GM21528 (cell line): Measurements from ENCODE around the gene AMZ1.

Experiments
- ATAC-seq: cut with Tn5 transposase; IDR thresholded peaks from one replicate; pipeline ENCODE4 v1.9.1; 2021; ENCODE audit warnings: mild to moderate bottlenecking, moderate library complexity; ENCODE audit not compliant: unreplicated experiment, low FRiP score

The AMZ1 gene

GRCh38 chr7:2651336-2651735 is 36.7 kb upstream of the AMZ1 start:
- no peak for ATAC-seq

DNA sequence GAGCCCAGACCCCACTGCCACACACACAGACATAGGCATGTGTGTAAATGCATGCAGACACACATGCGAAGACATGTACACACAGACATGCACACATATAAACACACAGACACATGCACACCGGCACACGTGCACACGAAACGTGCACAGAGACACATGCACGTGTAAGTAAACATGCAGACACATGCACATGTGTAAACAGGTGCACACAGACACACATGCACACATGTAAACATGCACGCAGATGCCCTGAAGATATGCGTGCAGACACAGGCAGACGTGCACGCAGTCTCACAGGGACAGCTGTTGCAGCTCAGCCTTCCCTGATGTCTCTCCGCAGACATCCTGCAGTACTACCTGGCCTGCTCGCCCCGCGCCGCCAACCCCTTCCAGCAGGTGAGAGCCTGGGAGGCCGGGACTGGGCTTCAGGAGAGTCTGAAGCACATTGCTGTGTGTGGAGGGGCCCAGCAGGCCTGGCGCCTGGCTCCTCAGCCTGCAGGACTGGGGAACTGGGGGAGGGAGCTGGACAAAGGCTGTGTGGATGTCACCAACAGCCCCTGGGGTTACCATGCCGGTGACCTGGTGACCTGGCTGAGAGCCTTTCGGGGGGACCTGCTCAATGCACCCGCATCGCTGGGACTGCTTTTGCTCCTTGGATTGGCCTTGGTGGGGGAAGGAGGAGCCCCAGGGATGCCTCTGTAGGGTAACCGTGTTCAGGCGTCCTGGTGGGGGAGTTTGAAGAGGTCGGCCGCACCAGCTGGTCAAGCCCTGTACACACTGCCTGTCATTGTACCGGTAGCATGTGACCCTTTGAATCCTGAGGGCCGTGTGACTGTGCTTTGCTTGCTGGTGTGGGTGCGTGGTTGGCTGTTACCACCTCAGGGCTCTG is 35.9 kb upstream of the AMZ1 start:
- no peak for ATAC-seq

DNA sequence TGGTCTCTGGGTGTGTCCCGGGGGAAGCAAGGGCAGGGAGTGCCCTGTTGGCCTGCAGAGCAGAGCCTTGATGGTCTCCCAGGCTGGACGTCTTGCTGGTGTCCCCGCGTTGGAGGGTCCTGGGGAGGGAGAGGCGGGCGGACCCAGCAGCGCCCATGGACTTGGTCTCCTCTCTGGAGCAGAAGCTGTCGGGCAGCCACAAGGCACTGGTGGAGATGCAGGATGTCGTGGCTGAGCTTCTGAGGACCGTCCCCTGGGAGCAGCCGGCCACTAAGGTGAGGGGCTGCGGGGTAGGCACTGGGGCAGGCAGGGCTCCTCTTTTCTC is 35.3 kb upstream of the AMZ1 start:
- ATAC-seq, result no peak

DNA sequence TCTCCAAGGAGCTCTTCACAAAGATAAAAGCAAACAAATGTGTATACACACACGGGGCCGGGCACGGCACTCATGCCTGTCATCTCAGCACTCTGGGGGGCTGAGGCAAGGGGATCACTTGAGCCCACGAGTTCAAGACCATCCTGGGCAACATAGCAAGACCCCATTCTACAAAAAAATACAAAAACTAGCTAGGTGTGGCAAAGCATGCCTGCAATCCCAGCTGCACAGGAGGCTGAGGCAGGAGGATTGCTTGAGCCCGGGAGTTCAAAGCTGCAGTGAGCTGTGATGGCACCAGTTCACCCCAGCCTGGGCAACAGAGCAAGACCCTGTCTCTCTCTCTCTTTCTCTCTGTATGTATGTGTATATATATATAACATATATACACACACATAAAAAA is 33.9 kb upstream of the AMZ1 start:
- no peak for ATAC-seq

DNA sequence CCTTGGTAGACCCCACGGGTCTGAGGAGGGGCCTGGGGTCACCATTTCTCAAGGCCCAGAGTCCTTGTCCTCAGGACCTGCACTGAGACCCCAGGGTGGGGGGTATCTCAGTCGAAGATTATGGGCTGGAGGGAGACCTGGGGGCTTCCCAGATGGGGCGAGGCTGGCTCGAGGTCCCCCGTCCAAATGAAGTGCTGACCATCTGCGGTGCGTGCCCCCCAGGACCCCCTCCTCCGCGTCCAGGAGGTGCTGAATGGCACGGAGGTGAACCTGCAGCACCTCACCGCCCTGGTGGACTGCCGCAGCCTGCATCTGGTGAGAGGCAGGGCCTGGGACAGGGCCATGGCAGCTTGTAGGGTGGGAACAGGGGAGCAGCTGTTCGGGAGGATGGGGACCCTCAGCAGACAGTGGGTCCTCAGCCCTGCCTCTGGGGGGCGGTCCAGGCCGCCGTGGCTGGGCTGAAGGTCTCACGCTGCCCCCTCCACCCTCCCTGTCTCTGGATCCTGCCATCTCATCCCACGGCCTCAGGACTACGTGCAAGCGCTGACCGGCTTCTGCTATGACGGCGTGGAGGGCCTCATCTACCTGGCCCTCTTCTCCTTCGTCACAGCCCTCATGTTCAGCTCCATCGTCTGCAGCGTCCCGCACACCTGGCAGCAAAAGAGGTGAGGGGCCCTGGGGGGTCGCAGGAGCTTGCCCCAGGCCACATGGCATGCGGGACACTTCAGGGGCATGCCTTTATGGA is 32.0 kb upstream of the AMZ1 start:
- no peak for ATAC-seq

DNA sequence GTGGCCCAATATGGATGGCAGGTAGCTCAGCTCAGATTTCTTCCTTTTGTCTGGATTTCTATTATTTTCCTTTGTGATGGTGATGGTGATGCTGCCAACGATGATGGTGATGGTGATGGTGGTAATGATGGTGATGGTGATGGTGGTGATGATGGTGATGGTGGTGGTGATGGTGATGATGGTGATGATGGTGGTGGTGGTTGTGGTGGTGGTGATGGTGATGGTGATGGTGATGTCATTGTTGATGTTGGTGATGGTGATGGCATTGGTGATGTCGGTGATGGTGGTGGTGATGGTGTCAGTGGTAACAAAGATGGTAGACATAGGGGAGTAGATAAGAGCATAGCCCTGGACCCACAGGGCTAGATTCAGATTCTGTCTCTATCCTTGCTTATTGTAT is 30.8 kb upstream of the AMZ1 start:
- ATAC-seq, result no peak

- no peak for ATAC-seq
Observed at GRCh38 chr7:2657920-2658671, 29.9 kb upstream of the AMZ1 start.

DNA sequence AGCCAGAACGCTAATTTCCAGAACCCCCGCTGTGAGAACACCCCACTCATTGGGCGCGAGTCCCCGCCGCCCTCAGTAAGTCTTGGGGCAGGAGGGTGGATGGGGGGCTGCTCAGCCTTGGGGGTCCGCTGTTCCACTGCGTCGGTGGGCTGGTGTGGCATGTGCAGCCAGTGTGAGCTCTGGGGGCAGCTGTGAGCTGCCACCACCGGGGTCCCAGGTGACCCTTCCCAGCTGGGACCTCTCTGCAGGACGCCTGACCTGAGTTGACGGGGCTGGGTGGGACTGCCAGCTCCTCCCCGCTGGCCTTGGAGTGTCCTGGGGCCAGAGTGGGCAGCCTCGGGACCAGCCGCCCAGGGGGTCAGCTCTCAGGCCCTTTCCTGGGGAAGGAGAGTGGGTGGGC is 29.1 kb upstream of the AMZ1 start:
- ATAC-seq, result no peak

GRCh38 chr7:2659556-2660358 is 28.2 kb upstream of the AMZ1 start:
- ATAC-seq, result no peak

DNA sequence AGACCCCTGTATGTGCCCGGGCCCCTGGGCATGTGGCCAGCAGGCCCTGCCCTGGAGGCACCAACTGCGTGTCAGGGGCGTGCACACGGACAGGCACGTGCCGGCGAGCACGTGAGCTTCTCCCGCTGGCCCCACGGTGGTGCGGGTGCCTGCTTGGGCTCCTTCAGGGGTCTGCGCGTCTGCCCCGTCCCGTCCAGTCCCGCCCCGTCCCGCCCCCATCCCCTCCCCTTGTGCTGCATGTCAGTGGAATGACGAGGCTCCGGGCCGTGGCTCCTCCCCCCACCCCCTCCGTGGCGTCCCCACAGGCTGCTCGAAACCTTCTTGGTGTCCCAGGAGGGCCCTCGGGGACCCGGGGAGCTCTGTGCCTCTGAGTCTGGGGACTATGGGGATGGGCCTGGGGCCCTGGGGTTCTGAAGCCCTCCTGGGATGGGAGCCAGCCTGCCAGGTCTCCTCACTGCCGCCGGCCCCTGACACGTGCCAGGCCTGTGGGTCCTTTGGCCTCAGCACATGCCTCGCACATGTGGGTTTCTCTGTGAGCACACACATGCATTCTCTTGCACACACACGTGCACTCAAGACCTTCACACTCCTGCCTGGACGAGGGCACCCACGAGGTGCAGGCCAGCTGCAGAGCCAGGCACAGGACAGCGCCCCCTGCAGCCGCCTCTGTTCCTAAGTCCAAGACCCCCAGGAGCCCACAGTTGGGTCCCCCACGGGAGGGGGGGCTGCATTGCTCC is 27.5 kb upstream of the AMZ1 start:
- no peak for ATAC-seq

GRCh38 chr7:2661096-2661449 is 26.9 kb upstream of the AMZ1 start:
- ATAC-seq, result no peak

DNA sequence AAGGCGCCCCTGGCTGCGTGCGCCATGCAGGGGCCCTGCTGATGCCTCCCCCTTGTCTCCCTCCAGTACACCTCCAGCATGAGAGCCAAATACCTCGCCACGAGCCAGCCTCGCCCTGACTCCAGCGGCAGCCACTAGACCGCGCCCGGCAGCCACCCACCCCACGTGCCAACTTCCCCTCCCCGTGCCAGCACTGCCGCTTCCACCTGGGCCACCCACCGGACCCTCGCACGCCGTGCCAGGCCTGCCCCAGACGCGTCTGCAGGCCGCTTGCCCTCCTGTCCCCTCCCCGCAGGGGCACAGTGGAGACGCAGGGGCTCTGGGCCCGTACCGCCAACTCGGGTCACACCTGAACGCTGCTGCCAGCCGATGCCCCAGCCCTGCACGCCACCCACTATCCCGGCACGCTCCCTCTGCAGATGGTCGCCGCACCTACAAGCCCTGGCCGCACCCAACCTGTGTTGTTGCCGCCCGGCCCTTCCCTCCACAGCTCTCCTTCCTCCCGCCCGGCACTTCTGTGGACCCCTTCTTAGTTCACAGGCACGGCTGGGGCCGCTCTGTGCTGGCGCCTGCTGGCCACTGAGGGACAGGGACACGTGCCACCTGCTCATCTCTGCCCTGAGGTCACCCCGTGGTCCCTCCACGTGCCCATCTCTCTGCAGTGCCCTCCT is 26.3 kb upstream of the AMZ1 start:
- ATAC-seq, result no peak

DNA sequence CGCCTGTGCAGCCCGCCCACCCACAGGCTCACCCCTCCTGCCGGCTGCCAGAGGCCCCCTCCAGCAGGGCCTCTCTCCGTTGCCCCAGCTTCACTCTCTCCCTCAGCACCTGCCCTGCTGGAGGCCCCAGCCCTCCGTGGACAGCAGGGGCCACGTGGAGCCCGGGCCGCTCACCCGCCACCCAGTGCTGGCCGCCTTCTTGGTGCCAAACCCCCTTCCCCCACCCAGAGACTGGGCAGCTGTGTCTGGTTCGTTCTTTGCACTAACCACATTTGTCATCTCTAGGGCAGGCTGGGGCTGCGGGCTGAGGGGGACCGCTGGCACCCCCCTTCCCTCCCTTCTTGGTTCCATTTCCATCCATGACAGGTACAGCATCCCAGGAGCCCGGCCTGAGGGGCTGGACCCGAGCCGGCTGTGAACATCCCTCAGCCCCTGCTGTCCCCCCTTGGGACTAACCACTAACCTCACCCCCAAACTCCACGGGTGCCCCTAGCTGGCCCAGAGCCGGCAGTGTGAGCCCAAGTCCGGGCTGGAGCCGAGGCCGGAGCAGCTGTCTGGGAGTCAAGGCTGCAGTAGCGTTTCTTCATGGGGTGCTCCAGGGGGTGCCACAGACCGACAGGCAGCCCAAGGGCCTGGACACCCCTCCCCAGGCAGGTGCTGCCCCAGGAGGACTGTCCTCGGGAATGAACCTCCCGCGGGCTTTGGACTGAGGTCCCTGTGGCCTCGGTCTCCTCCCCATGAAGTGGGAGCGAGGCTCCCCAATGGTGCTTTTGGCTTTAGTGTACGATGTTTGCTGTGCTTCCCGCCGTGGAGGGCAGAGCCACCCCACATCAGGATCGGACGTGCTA is 25.5 kb upstream of the AMZ1 start:
- ATAC-seq, result no peak

- ATAC-seq, result no peak
Observed at GRCh38 chr7:2663121-2663886, 24.7 kb upstream of the AMZ1 start.

GRCh38 chr7:2663960-2664359 is 24.0 kb upstream of the AMZ1 start:
- ATAC-seq, result no peak

- ATAC-seq, result no peak
Observed at GRCh38 chr7:2665359-2665791, 22.6 kb upstream of the AMZ1 start.

- ATAC-seq, result no peak
Observed at GRCh38 chr7:2666155-2666554, 21.8 kb upstream of the AMZ1 start.
